ENCODE results near the gene SEC61B. TPM values are rescaled to one million over a fixed set of nuclear protein-coding genes. Genes with fewer than 3 reads are reported as not detected.

SEC61B gene
- total RNA-seq, 2 donors from 2014 or later = 126 to 166 TPM

- no peaks in the 10 kb centered on the region for H3K9me3 ChIP-seq
- no peak overlapping the region for H3K4me3 ChIP-seq
- no peak overlapping the region for H3K9ac ChIP-seq (ENCODE audit: low read depth in 2 of 2, low read length in 2 of 2)
- H3K36me3 ChIP-seq = no peaks in the 10 kb centered on the region
- H3K4me1 ChIP-seq = no peaks in the 10 kb centered on the region
- no peak overlapping the region for H3K27ac ChIP-seq
- no peaks in the 10 kb centered on the region for H3K27me3 ChIP-seq
- intact Hi-C loops (cut with DNase I) = no loop called here
- TF ChIP-seq CTCF (IDR thresholded peaks at IDR 0.05) = no peak
- no peak for DNase-seq
These were observed 20.5 kb upstream of the SEC61B start for GRCh38 chr9:99201603-99202002.

GRCh38 chr9:99210572-99210971 lies 11.5 kb upstream of the SEC61B start:
- Histone ChIP-seq H3K4me3 (no peak overlapping the region), H3K9ac (ENCODE audit: low read depth in 2 of 2, low read length in 2 of 2) (no peak overlapping the region), H3K27me3 (no peaks in the 10 kb centered on the region), H3K9me3 (no peaks in the 10 kb centered on the region), H3K36me3 (no peaks in the 10 kb centered on the region), H3K4me1 (no peaks in the 10 kb centered on the region), H3K27ac (no peak overlapping the region)
- intact Hi-C loops (cut with DNase I) = loop anchor here (5.0 kb wide), 1 partner anchor 48 kb away; no protein-coding TSS in a partner anchor
- no peak for DNase-seq
- no peak for TF ChIP-seq CTCF (IDR thresholded peaks at IDR 0.05)

- intact Hi-C loops (cut with DNase I) = loop anchor here (5.0 kb wide), 1 partner anchor 49 kb away; no protein-coding TSS in a partner anchor
These were observed 10.3 kb upstream of the SEC61B start for GRCh38 chr9:99211746-99212145.

GRCh38 chr9:99213197-99213596 lies 8.9 kb upstream of the SEC61B start:
- Histone ChIP-seq H3K27me3 (no peaks in the 10 kb centered on the region), H3K27ac (no peak overlapping the region), H3K36me3 (no peaks in the 10 kb centered on the region), H3K9me3 (no peaks in the 10 kb centered on the region), H3K4me3 (no peak overlapping the region), H3K9ac (ENCODE audit: low read depth in 2 of 2, low read length in 2 of 2) (no peak overlapping the region), H3K4me1 (no peaks in the 10 kb centered on the region)
- intact Hi-C loops (cut with DNase I) = loop anchor here (5.0 kb wide), 1 partner anchor 51 kb away; no protein-coding TSS in a partner anchor
- DNase-seq = no peak
- TF ChIP-seq CTCF (IDR thresholded peaks at IDR 0.05) = no peak

More at GRCh38 chr9:99211746-99212145, 10.3 kb upstream of the SEC61B start:
- Histone ChIP-seq H3K4me1 (no peaks in the 10 kb centered on the region), H3K9ac (ENCODE audit: low read depth in 2 of 2, low read length in 2 of 2) (no peak overlapping the region), H3K9me3 (no peaks in the 10 kb centered on the region), H3K27ac (no peak overlapping the region), H3K36me3 (no peaks in the 10 kb centered on the region), H3K4me3 (no peak overlapping the region), H3K27me3 (no peaks in the 10 kb centered on the region)
- no peak for DNase-seq
- TF ChIP-seq CTCF (IDR thresholded peaks at IDR 0.05) = no peak

- Histone ChIP-seq H3K4me3 (no peak overlapping the region), H3K9me3 (no peaks in the 10 kb centered on the region), H3K27ac (no peak overlapping the region), H3K4me1 (peaks cover 10% of the 10 kb centered on the region), H3K9ac (ENCODE audit: low read depth in 2 of 2, low read length in 2 of 2) (no peak overlapping the region), H3K27me3 (no peaks in the 10 kb centered on the region), H3K36me3 (no peaks in the 10 kb centered on the region)
- TF ChIP-seq CTCF (IDR thresholded peaks at IDR 0.05) = no peak
- no peak for DNase-seq
- intact Hi-C loops (cut with DNase I) = no loop called here
These were observed 6.0 kb upstream of the SEC61B start for GRCh38 chr9:99216073-99216472.

Measured in colonic mucosa (tissue), 4 donors.